A549 (cell line): Measurements from ENCODE around the gene GNG5.

Experiments
- CEBPB ChIP-seq, 2 experiments: fragments of >200 bp in 1 of 2; sonication (Bioruptor Twin) in 1 of 2; formaldehyde crosslinking in 1 of 2; IDR thresholded peaks; 2 replicates each; pipeline ENCODE4 v1.6.1; 2012 to 2016
- CTCF ChIP-seq: fragments of >200 bp; sonication (Bioruptor Twin); formaldehyde crosslinking; IDR thresholded peaks from 3 replicates; pipeline ENCODE4 v1.5.1; 2016
- EP300 ChIP-seq, 2 experiments: fragments of >200 bp; sonication (Bioruptor Twin); formaldehyde crosslinking; IDR thresholded peaks; 2 replicates in 1 of 2; 3 replicates in 1 of 2; pipeline ENCODE4 v1.6.1; 2016 to 2017
- HMGXB4 ChIP-seq: fragments of 250-450 bp; sonication (Bioruptor Pico); IDR thresholded peaks from 2 replicates; pipeline ENCODE4 v1.5.0; 2021; ENCODE audit warnings: mild to moderate bottlenecking, moderate library complexity, borderline replicate concordance
- KDM1A ChIP-seq: fragments of 200-600 bp; sonication (generic); IDR thresholded peaks from 2 replicates; pipeline ENCODE4 v1.6.1; 2016; ENCODE audit warnings: low read depth, mild to moderate bottlenecking
- MAFK ChIP-seq: fragments of 450-650 bp; IDR thresholded peaks from 2 replicates; pipeline ENCODE4 v1.6.1; 2014; ENCODE audit not compliant: partially characterized antibody
- MYC ChIP-seq: IDR thresholded peaks from 2 replicates; pipeline ENCODE4 v1.6.1; 2012; ENCODE audit warnings: mild to moderate bottlenecking, inconsistent platforms, low read length, improper control_type of control experiment, borderline replicate concordance
- RNF2 ChIP-seq: fragments of 200-600 bp; sonication (generic); IDR thresholded peaks from 2 replicates; pipeline ENCODE4 v1.6.1; 2016; ENCODE audit warnings: low read depth, mild to moderate bottlenecking, antibody characterized with exemption, moderate library complexity, borderline replicate concordance
- SMC3 ChIP-seq: fragments of >200 bp; sonication (Bioruptor Twin); formaldehyde crosslinking; IDR thresholded peaks from 3 replicates; pipeline ENCODE4 v1.6.1; 2018; ENCODE audit warnings: inconsistent platforms
- SREBF2 ChIP-seq: fragments of 450-650 bp; IDR thresholded peaks from 2 replicates; pipeline ENCODE4 v1.6.1; 2014; ENCODE audit warnings: mild to moderate bottlenecking, moderate library complexity
- TF ChIP-seq, protein P1 (sequence below): fragments of 200-600 bp; sonication (generic); IDR thresholded peaks from 2 replicates; pipeline ENCODE4 v1.6.1; 2016; ENCODE audit warnings: antibody characterized with exemption, mild to moderate bottlenecking, moderate library complexity

- TF ChIP-seq CTCF (no peak), MYC (no peak), HMGXB4 (CRISPR knock-in tag) (no peak), EP300 (IDR thresholded peaks at IDR 0.05) (no peak), MAFK (no peak), KDM1A (no peak), RNF2 (no peak), CEBPB (IDR thresholded peaks at IDR 0.05) (no peak), SREBF2 (no peak), SMC3 (no peak)
- TF ChIP-seq, protein P1, sequence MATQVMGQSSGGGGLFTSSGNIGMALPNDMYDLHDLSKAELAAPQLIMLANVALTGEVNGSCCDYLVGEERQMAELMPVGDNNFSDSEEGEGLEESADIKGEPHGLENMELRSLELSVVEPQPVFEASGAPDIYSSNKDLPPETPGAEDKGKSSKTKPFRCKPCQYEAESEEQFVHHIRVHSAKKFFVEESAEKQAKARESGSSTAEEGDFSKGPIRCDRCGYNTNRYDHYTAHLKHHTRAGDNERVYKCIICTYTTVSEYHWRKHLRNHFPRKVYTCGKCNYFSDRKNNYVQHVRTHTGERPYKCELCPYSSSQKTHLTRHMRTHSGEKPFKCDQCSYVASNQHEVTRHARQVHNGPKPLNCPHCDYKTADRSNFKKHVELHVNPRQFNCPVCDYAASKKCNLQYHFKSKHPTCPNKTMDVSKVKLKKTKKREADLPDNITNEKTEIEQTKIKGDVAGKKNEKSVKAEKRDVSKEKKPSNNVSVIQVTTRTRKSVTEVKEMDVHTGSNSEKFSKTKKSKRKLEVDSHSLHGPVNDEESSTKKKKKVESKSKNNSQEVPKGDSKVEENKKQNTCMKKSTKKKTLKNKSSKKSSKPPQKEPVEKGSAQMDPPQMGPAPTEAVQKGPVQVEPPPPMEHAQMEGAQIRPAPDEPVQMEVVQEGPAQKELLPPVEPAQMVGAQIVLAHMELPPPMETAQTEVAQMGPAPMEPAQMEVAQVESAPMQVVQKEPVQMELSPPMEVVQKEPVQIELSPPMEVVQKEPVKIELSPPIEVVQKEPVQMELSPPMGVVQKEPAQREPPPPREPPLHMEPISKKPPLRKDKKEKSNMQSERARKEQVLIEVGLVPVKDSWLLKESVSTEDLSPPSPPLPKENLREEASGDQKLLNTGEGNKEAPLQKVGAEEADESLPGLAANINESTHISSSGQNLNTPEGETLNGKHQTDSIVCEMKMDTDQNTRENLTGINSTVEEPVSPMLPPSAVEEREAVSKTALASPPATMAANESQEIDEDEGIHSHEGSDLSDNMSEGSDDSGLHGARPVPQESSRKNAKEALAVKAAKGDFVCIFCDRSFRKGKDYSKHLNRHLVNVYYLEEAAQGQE = no peak
Measured at GRCh38 chr1:84462118-84462517, 44.3 kb downstream of the GNG5 start.
